BLaER1 (cell line): ENCODE results near the gene PLCD3.
A peak's percentile ranks its signal among the peaks of the same experiment; 100 is the strongest.

Experiments used
- H3K27ac ChIP-seq: shearing (Covaris generic); formaldehyde crosslinking; 2 replicates; pipeline ENCODE4 v1.8.1; 2022
- H3K27me3 ChIP-seq: shearing (Covaris generic); formaldehyde crosslinking; 2 replicates; pipeline ENCODE4 v1.8.1; 2022
- H3K36me3 ChIP-seq: shearing (Covaris generic); formaldehyde crosslinking; 2 replicates; pipeline ENCODE4 v1.8.1; 2022
- H3K4me1 ChIP-seq: shearing (Covaris generic); formaldehyde crosslinking; 2 replicates; pipeline ENCODE4 v1.8.1; 2022
- H3K4me2 ChIP-seq: shearing (Covaris generic); formaldehyde crosslinking; 2 replicates; pipeline ENCODE4 v1.8.1; 2022
- H3K4me3 ChIP-seq: shearing (Covaris generic); formaldehyde crosslinking; 2 replicates; pipeline ENCODE4 v1.8.1; 2022
- H3K9ac ChIP-seq: shearing (Covaris generic); formaldehyde crosslinking; 2 replicates; pipeline ENCODE4 v1.8.1; 2022
- H3K9me3 ChIP-seq: shearing (Covaris generic); formaldehyde crosslinking; 2 replicates; pipeline ENCODE4 v1.8.1; 2022
- H4K20me1 ChIP-seq: shearing (Covaris generic); formaldehyde crosslinking; 2 replicates; pipeline ENCODE4 v1.8.1; 2022
- Cebpa-rat ChIP-seq: shearing (Covaris generic); IDR thresholded peaks from 2 replicates; pipeline ENCODE4 v1.8.1; 2022

PLCD3 gene

GRCh38 chr17:45149669-45150664 lies 17.7 kb upstream of the PLCD3 start:
- Histone ChIP-seq H3K27ac (peak overlapping the region; percentile 79), H3K9me3 (no peaks in the 10 kb centered on the region), H3K4me3 (peak overlapping the region; percentile 83), H3K4me2 (peak overlapping the region; percentile 95), H4K20me1 (peaks cover 34% of the 10 kb centered on the region), H3K36me3 (no peaks in the 10 kb centered on the region), H3K27me3 (no peaks in the 10 kb centered on the region), H3K9ac (peak overlapping the region; percentile 85), H3K4me1 (peaks cover 39% of the 10 kb centered on the region)
- TF ChIP-seq Cebpa-rat = no peak

GRCh38 chr17:45149037-45149668 lies 16.8 kb upstream of the PLCD3 start:
- Histone ChIP-seq H3K36me3 (no peaks in the 10 kb centered on the region), H3K9me3 (no peaks in the 10 kb centered on the region), H3K9ac (peak overlapping the region; percentile 85), H3K4me3 (peak overlapping the region; percentile 83), H3K27ac (peak overlapping the region; percentile 79), H3K27me3 (no peaks in the 10 kb centered on the region), H4K20me1 (peaks cover 34% of the 10 kb centered on the region), H3K4me2 (peak overlapping the region; percentile 95), H3K4me1 (peaks cover 47% of the 10 kb centered on the region)
- TF ChIP-seq Cebpa-rat = no peak

DNA sequence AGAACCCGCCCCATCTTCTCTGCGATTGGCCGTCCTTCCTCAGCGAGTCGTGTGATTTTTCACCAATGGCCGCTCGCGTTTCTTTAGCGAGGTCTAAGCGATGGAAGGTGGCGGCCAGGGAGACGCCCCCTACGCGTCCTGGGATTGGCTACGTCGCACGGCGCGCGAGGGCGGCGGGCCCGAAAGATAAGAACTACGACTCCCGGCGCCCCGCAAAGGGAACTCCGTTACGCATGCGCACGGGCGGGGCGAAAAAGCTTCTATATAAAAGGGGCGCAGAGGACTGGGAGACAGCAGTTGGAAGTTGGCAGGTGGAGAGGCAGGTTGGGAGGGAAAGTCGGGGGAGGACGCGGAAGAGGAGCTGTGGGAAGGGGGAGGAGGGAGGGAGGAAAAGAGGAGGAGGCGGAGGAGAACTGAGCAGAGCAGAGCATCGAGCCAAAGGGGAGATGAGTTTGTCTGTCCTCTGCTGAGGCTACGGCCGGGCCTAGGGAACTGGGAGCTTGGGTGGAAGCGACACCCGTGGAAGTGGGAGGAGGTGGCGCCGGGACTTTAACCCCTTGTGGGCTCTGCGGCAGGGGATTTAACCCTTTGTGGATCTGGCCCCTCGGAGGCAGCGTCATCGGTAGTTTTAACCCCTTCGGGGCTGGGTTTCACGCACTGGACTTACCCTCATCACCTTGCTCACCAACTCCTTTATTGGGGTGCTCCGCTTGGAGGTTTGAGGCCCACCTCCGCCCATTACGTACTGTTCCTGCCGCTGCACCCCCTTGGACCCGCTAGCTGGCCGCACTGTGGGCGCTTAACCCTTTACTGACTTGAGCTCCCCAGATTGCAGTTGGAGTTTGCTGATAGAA lies 16.1 kb upstream of the PLCD3 start, which contains the start of gene HEXIM1:
Gene HEXIM1, plus strand, starts transcription at position 293 of the 854 bp plus-strand sequence. CDS start 716 bp downstream, outside the sequence.
- no peak for TF ChIP-seq Cebpa-rat

GRCh38 chr17:45147581-45148182 lies 15.4 kb upstream of the PLCD3 start:
- Histone ChIP-seq H3K4me2 (peak overlapping the region; percentile 98), H3K4me3 (peak overlapping the region; percentile 68), H3K9ac (peak overlapping the region; percentile 94), H4K20me1 (peaks cover 34% of the 10 kb centered on the region), H3K36me3 (no peaks in the 10 kb centered on the region), H3K9me3 (no peaks in the 10 kb centered on the region), H3K27ac (peak overlapping the region; percentile 99), H3K4me1 (peaks cover 62% of the 10 kb centered on the region), H3K27me3 (no peaks in the 10 kb centered on the region)
- TF ChIP-seq Cebpa-rat = no peak

More for the DNA sequence above, 16.1 kb upstream of the PLCD3 start, which contains the start of gene HEXIM1:
- Histone ChIP-seq H3K4me3 (peak within 1 kb of the TSS; percentile 83), H3K9me3 (no peaks in the 10 kb centered on the region), H3K27me3 (no peaks in the 10 kb centered on the region), H3K27ac (peak within 1 kb of the TSS; percentile 99), H3K9ac (peak within 1 kb of the TSS; percentile 94), H4K20me1 (peaks cover 34% of the 10 kb centered on the region), H3K4me1 (peaks cover 55% of the 10 kb centered on the region), H3K36me3 (no peaks in the 10 kb centered on the region), H3K4me2 (peak within 1 kb of the TSS; percentile 98)

DNA sequence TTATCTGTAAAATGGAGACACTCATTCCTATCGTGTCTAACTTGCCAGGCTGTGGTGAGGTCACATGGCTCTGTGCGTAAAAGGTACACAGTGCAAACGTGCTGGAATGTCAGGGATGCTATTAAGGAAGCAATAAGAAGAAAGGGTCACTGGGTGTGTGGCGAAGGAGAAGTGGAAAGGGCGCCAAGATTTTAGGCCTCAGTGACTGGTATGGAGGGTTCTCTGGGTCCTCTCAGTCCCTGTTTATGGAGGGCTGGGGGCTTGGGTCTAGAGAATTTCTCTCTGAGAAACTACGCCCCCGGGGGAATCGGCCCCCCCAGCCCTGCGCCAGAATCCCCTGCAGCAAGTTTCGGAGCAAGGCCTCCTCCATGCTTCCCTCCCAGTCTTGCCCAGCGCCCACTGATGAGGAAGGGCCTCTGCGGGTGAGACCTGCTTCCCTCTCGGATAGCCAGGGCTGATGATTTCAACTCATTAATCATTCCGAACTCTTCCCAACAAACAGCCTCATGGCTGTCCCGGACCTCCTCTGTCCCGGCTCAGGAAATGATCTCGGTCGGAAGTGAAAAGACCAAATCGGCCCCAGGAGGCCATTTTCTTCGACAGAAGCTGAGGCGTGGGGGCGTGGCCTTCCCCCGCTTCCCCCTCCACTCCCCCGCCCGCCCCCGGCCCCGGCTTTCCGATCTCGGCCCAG lies 14.7 kb upstream of the PLCD3 start:
- Histone ChIP-seq H3K4me1 (peaks cover 65% of the 10 kb centered on the region), H3K9me3 (no peaks in the 10 kb centered on the region)

GRCh38 chr17:45146592-45146889 lies 14.2 kb upstream of the PLCD3 start:
- TF ChIP-seq Cebpa-rat = no peak
- Histone ChIP-seq H3K4me1 (peaks cover 61% of the 10 kb centered on the region), H3K9ac (peak overlapping the region; percentile 94), H3K36me3 (no peaks in the 10 kb centered on the region), H3K4me2 (peak overlapping the region; percentile 98), H3K27me3 (no peaks in the 10 kb centered on the region), H4K20me1 (peaks cover 30% of the 10 kb centered on the region), H3K9me3 (no peaks in the 10 kb centered on the region), H3K4me3 (peak overlapping the region; percentile 68), H3K27ac (peak overlapping the region; percentile 99)

More for the DNA sequence above, 14.7 kb upstream of the PLCD3 start:
- Histone ChIP-seq H3K36me3 (no peaks in the 10 kb centered on the region), H4K20me1 (peaks cover 34% of the 10 kb centered on the region), H3K4me2 (peak overlapping the region; percentile 98), H3K4me3 (peak overlapping the region; percentile 68), H3K9ac (peak overlapping the region; percentile 94), H3K27ac (peak overlapping the region; percentile 99), H3K27me3 (no peaks in the 10 kb centered on the region)
- TF ChIP-seq Cebpa-rat = no peak

DNA sequence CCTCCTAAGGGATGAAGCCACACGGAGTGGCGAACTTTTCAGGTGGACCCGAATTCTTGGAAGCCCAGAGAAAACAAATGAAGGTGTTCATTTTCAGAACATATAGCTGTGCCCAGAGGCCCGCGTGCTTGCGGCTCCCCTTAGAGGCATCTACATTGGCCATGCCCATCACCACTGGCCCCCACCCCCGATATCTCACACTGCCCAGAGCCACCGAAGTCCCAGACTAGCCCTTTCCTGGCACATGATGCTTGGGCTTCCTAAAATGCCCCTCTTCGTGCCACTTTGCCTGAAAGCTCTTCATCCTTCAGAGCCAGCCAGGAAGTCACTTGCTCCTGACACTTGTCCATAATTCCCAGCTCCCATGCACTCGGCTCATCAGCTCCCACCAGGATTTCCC lies 13.9 kb upstream of the PLCD3 start:
- Histone ChIP-seq H3K27me3 (no peaks in the 10 kb centered on the region), H3K9ac (0 out of 2 replicates have a peak overlapping the region, but pooled peaks have one; percentile 94), H3K9me3 (no peaks in the 10 kb centered on the region), H3K4me2 (peak overlapping the region; percentile 98), H3K4me1 (peaks cover 57% of the 10 kb centered on the region), H4K20me1 (peaks cover 27% of the 10 kb centered on the region), H3K4me3 (no peak overlapping the region), H3K36me3 (no peaks in the 10 kb centered on the region), H3K27ac (no peak overlapping the region)
- TF ChIP-seq Cebpa-rat = no peak

DNA sequence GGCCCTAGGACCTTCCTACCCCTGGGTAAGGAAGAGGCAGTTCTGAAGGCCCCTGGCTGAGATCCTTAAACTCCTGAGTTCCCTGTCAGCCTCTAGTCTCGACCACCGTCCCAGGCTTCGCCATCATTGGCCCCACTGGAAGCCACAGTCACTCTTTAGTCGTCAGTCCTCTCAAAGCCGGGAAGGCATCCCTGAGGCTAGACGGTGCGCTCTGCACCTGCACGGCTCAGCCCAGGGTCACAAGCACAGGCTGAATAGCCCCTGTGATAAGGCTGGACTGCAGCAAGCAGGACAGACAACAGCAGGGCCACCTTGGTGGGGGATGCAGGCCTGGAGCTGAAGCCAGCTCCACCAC lies 12.7 kb upstream of the PLCD3 start:
- peaks cover 15% of the 10 kb centered on the region for H4K20me1 ChIP-seq
- TF ChIP-seq Cebpa-rat = no peak
- H3K9ac ChIP-seq = peak overlapping the region; percentile 80
- peaks cover 50% of the 10 kb centered on the region for H3K4me1 ChIP-seq
- peak overlapping the region; percentile 65 for H3K4me3 ChIP-seq
- H3K9me3 ChIP-seq = no peaks in the 10 kb centered on the region
- no peaks in the 10 kb centered on the region for H3K36me3 ChIP-seq
- H3K27me3 ChIP-seq = no peaks in the 10 kb centered on the region
- H3K27ac ChIP-seq = peak overlapping the region; percentile 86
- peak overlapping the region; percentile 98 for H3K4me2 ChIP-seq
